Right ventricle myocardium superior (tissue), 1 donor: ENCODE measurements around the gene OR5K3. TPM values are rescaled to one million over a fixed set of nuclear protein-coding genes. Genes with fewer than 3 reads are reported as not detected.

ENCODE experiments used
- ATAC-seq: fragments of 200-7000 bp; cut with Tn5 transposase; one replicate; pipeline ENCODE4 v1.9.1; 2020; ENCODE audit warnings: mild to moderate bottlenecking; ENCODE audit not compliant: poor library complexity
- DNase-seq: peaks from one replicate; pipeline ENCODE4 v3.0.0-alpha.2; 2020
- intact Hi-C: fragments of 100-400 bp; cut with DNase I; formaldehyde crosslinking; loops from one replicate; pipeline ENCODE4 v1.11.2; 2022
- total RNA-seq: library from RNA; stranded (reverse); fragmentation: NEBNext Ultra II Directional; extraction: Animal tissue kit (Norgen Biotek cat#: 25700); gene quantifications from one replicate; pipeline ENCODE4 v1.2.1, GENCODE V29; 2021
- donor health status: DM: no; HTN: yes; CAD: no; lungs with severe emphysema.

Gene OR5K3
- total RNA-seq, 1 donor from 2014 or later, result not detected

DNA sequence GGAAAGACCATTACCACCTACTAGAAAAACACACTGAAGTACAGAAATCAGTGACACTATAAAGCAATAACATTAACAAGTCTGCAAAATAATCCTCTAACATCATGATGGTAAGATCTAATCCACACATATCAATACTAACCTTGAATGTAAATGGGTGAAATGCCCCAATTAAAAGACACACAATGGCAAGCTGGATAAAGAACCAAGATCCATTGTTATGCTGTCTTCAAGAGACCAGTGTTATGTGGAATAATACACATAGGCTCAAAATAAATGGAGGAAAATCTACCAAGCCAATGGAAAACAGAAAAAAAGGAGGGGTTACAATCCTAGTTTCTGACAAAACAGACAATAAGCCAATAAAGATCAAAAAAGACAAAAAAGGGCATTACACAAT, 13.5 kb downstream of the OR5K3 start:
- intact Hi-C loops, result no loop called here
- ATAC-seq (no peak), DNase-seq (no peak)

DNA sequence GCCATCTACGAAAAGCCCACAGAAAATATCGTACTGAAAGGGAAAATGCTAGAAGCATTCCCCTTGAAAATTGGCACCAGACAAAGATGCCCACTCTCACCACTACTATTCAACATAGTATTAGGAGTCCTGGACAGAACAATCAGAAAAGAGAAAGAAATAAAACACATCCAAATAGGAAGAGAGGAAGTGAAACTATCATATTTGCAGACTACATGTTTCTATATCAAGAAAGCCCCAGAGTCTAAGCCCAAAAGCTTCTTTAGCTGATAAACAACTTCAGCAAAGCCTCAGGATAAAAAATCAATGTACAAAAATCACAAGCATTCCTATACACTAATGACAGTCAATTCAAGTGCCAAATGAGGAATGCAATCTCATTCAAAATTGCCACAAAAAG, 15.6 kb downstream of the OR5K3 start:
- DNase-seq (no peak), ATAC-seq (no peak)
- intact Hi-C loops, result no loop called here

DNA sequence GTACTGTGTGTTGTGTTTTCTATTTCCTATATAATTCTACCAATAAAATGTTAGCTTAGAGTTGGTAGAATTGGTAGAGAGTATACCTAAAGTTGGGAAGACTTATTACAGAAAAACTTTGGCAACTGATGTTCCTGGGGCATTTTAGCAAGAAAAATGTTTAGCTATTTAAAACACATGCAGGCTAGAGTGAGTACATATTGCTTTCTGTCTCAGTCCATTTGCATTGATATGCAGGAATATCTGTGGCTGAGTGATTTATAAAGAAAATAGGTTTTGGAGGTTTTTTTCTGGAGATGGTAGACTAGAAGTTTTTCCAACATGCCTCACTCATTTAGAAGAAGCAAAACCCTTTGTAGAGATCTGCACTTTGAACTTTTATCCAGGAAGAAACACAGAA, 42.1 kb downstream of the OR5K3 start:
- DNase-seq (no peak), ATAC-seq (no peak)
- intact Hi-C loops, result no loop called here

DNA sequence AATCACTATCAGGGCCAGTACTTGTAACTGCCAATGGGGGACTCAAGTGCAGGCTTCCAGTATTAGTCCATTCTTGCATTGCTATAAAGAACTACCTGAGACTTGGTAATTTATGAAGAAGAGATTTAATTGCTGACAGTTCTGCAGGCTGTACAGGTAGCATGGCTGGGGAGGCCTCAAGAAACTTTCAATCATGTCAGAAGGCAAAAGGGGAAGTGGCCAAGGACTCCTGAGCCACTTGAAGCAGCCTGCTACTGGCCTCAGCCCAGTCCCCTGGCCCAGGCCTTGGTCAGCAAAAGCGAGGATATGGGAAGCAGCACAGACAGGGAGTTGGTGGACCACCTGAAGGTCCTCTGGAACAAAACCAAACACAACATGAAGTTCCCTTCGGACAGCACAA, 43.3 kb downstream of the OR5K3 start:
- no peak for ATAC-seq
- DNase-seq, result no peak
- intact Hi-C loops, result no loop called here

DNA sequence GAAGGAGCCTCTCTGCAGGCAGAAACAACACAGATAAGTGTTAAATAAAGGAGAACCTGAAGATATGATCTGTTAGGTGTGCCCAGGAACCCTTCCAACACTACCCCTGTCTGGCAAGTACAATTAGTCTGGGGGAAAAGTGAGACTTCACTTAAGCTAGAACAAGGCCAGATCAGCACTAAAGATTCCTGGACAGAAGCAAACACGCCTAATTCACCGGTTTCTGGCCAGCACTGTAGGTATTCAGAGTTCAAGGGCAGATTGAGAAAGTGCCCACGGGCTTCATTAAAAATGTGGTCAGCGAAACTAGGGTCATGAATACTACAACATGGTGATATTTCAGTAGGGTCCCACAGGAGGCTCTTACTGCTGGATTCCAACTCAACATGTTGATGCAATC, 43.9 kb downstream of the OR5K3 start:
- DNase-seq (no peak), ATAC-seq (no peak)
- intact Hi-C loops, result no loop called here

DNA sequence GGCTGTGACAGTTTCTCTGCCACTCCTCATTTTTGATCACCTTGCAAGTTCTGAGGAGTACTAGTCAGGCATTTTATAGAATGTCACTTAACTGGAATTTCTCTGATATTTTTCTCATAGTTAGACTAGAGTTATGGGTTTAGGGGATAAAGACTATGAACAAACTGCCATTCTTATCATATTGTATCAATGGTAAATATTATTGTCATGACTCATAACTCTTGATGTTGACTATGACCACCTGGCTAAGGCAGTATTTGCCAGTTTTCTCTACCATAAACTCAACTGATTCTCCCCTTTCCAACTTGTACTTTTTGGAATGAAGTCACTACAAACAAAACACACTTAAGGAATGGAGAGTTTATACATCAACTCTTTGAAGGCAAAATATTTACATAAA, 49.8 kb downstream of the OR5K3 start:
- DNase-seq (no peak), ATAC-seq (no peak)
- intact Hi-C loops, result no loop called here

Other genes with a start within 250 kb of the OR5K3 start
- gene OR5H14, start 243.2 kb upstream of the OR5K3 start, total RNA-seq, result not detected
- not detected for gene OR5H15, start 224.0 kb upstream of the OR5K3 start, total RNA-seq
- gene OR5H6, start 126.4 kb upstream of the OR5K3 start, total RNA-seq, result not detected
- not detected for gene OR5H2, start 108.2 kb upstream of the OR5K3 start, total RNA-seq
- gene OR5K4, start 36.8 kb upstream of the OR5K3 start, total RNA-seq, result not detected
- not detected for gene OR5K1, start 72.5 kb downstream of the OR5K3 start, total RNA-seq
- not detected for gene OR5K2, start 107.0 kb downstream of the OR5K3 start, total RNA-seq
- gene CLDND1, start 132.2 kb downstream of the OR5K3 start, total RNA-seq, result 72.5 TPM
- gene GPR15, start 141.3 kb downstream of the OR5K3 start, total RNA-seq, result not detected
- gene CPOX, start 202.9 kb downstream of the OR5K3 start, total RNA-seq, result 11.5 TPM